Astrocyte of the hippocampus (primary cell): ENCODE measurements around the gene CAPSL.
"Not testable (repeated sequence)": the region's sequence is repeated elsewhere in the genome, so short reads cannot be mapped to it uniquely, and the experiment has no call there.

Source experiments
- DNase-seq: peaks from one replicate; pipeline ENCODE4 v3.0.0; 2011; ENCODE audit warnings: low read depth, low spot score

CAPSL gene

DNA sequence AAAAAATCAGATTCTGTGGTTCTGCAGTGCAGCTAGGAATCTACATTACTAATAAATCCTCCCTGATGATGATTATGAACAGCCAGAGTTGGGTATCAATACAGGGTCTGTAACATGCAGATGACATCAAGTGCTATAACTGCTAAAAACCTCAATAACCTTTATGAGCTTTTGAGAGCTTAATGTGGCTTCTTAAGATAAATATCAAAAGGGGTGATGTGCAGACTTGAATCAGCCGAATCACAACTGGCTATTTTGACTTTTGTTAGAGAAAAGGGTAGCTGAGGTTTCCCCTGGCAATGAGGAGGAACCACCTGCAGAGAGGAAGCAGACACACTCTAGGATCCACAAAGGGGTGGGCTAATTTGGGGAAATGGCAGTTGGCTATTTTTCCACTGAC is 30.2 kb downstream of the CAPSL start:
- DNase-seq = no peak

GRCh38 chr5:35904443-35905132 is 33.8 kb downstream of the CAPSL start:
- DNase-seq = no peak

DNA sequence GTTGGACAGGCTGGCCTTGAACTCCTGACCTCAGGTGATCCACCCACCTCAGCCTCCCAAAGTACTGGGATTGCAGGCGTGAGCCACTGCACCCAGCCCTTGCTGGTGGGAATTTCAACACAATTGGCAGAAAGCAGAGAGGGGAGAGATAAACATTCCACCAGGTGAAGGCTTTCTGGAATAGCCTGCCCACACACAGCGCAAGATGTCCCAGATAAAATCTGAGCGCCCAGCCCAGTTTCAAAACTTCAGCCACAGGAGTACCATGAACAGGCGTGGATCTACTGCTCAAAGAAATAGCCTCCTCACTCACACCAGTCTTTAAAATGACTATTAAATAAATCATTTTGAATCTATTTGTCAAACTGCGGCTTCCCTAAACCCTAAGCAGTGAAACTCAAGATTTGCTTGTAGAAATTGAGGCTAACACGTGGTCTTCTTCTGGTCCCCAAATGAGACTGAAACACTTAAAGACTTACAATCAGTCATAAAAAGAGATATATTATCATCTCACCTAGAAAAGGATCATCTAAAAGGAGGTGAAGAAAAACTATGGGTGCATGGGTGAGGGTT is 34.7 kb downstream of the CAPSL start:
- no peak for DNase-seq

DNA sequence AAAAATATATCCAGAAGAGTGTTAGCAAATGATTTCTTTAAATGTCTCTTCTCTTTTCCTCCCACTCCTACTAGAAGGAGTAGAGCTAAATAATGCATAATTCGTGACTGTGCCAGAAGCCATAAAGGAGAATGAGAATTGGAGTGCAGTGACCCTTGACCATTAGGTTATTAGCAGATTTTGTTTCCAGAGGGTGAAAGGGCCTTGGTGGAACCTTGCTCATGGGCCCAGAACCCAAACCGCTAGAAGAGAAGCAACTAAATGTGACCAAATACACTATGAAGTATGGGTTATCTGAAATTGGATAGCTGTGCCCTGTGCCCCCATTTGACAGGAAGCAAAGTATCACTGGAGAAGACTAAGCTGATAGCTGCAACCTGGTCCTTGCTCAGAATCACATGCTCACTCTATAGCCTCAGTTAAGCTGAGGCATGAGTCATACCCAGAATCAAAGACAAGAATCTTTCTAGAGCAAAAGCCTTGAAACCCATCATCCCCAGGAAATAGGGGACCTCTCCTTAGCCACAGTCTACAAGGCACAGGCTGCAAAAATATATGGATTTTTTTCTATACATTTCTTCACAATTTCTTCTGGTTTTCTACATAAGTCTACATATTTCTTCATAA is 36.3 kb downstream of the CAPSL start:
- no peak for DNase-seq

DNA sequence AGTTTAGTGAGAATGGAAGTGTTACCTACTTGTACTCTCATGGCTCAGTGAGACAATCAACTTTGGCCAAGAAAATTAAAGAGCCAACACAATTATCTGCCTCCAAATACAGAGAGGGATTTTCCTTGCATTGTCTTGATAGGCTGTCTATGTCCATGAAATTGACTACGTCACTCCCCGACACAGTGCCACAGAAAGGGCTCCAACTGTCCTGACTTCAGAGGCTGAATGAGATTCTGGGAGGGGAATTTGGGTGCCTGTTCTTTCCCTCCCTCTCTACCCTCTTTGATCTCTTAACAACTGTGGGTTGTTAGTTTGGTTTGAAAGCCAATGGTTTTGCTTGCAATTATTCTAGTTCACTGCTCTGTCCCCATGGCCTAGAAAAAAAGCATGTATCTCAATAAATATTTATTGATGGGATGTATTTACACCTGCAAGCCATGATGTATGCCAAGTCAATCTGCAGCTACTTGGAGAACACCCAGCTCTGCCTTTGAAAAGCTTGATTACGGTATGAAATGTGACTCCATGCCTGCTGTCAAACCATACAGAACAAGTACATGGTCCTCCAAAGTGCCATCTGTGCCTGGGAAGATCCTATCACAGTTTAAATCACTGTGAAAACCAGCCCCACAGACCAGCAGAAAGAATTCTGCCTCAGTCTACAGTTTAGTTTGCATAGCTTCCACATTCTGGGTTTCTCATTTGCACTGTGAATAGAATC is 37.3 kb downstream of the CAPSL start:
- DNase-seq = no peak

DNA sequence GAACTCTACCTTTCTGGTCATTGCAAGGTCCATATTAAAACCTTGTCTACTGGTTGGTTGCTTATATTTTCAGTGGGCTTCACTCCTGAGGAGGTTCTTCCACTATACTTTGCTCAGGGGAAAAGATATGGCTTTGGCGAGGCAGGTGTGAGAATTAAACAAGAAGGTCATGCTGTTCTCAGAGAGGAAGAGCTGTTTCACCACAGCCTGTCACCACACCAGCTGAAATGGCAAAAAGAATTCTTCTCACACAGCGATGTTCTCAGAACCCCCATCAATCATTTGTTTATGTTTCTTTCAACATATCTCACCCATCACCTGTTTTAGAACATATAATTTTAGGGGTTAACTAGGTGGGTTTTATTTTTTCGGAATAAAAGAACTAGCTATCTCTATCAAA is 38.6 kb downstream of the CAPSL start:
- no peak for DNase-seq

GRCh38 chr5:35898952-35899660 is 39.3 kb downstream of the CAPSL start:
- DNase-seq = no peak

- no peak for DNase-seq
Observed at GRCh38 chr5:35894131-35894530, 44.3 kb downstream of the CAPSL start.

DNA sequence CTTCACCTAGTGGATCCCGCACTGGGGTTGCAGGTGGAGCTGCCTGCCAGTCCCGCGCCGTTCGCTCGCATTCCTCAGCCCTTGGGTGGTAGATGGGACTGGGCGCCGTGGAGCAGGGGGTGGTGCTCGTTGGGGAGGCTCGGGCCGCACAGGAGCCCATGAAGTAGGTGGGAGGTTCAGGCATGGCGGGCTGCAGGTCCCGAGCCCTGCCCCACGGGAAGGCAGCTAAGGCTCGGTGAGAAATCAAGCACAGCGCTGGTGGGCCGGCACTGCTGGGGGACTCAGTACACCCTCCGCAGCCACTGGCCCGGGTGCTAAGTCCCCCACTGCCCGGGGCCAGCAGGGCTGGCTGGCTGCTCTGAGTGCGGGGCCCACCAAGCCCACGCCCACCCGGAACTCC is 45.6 kb downstream of the CAPSL start:
- DNase-seq = not testable (repeated sequence)

- no peak for DNase-seq
Observed at GRCh38 chr5:35890021-35891020, 48.1 kb downstream of the CAPSL start.

GRCh38 chr5:35887321-35888100 is 50.9 kb downstream of the CAPSL start:
- no peak for DNase-seq

DNA sequence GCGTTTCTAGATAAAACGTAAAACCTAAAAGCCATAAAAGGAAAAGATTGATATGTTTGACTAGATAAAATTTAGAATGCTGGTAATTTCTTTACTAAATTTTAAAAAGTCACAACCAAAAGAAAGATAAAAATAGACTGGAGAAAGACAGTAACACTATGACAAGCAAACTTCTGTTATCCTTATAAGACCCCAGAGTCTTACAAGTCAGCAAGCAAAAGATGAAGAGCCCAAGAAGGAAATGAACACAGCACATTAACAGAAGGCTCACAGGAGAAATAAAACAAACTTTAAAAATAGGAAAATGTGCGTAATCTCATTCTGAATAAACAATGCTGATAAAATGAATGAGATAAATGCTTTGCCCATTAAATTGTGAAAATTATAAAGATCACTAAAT is 52.0 kb downstream of the CAPSL start:
- no peak for DNase-seq

DNA sequence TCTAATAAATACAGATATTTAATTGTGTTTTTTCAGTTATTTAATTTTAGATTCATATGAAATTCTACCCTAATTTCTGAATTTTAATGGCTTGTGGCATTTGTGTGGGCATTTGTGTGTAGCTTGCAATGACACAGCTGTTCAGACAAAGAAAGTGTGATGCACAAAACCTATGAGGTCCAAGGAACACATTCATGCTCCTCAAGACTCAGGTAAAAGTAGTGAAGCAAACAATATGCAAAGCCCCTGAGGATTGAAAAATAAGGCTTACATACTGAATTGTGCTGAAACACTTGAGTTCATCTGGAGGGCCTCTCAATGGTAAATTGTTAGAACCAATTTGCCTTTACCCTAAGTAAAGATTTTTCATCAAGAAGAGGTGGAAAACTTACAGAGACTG is 53.6 kb downstream of the CAPSL start:
- no peak for DNase-seq

- DNase-seq = peak; percentile 77
Observed at GRCh38 chr5:35884191-35884769, 54.1 kb downstream of the CAPSL start.

GRCh38 chr5:35881758-35882157 is 56.7 kb downstream of the CAPSL start:
- no peak for DNase-seq

DNA sequence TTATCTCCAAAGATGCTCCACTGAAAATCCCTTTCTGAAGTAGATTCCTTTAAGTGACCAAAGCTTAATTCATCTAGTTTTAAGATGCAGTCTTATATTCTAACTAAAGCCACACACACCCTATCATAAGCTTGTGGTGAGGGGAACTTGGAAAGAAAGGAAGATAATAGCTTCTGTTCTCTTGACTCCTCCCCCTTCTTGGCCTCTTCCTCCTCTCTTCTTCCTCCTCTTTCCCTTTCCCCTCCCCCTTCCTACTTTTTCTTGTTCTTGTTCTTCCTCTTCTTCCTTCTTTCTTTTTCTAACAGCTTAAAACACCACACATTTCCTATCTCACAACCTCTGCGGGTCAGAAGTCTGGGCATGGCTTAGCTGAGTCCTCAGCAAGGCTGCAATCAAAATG is 58.3 kb downstream of the CAPSL start:
- DNase-seq = no peak

- DNase-seq = no peak
Observed at GRCh38 chr5:35879649-35880048, 58.8 kb downstream of the CAPSL start.

DNA sequence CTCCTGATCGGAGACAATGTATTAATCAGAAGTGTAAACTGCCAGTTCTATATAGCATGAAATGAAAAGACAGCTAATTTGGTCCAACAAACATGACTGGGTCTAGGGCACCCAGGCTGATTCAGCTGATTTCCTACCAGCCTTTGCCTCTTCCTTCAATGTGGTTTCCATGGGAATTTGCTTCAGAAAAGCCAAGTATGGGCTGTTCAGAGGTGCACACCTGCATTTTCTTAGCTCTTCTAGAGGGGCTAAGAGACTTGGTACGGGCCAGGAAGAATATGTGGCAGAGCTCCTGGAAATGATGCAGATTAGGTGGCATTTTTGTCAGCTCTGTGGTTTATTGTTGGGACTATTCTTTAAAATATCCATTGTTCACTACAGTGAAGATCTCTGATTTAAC is 59.3 kb downstream of the CAPSL start:
- no peak for DNase-seq

- DNase-seq = no peak
Observed at GRCh38 chr5:35878079-35878478, 60.3 kb downstream of the CAPSL start.

DNA sequence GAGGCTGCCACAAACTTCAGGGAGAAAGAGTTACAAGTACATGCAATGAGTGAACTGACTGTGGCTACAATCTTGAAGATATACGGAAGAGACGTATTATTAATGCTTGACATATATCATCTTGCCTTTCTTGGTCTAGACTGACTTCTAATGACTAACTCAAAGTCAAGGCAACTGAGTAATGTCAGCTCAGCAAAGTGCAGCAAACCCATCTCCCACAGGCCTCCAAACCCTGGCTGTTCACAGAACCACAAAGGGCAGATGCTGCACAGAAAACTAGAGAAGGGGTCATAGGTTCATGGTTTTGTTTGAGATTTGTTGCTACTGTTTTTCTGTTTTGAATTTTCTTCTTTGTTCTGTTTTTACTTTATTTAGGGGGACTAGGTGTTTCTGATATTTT is 60.8 kb downstream of the CAPSL start:
- DNase-seq = no peak
